Medulla oblongata (tissue), 1 donor: Measurements from ENCODE around the gene SPG11.
A peak's percentile ranks its signal among the peaks of the same experiment; 100 is the strongest.
"Not testable (repeated sequence)": the region's sequence is repeated elsewhere in the genome, so short reads cannot be mapped to it uniquely, and the experiment has no call there.

ENCODE experiments used
- DNase-seq: peaks from one replicate; pipeline ENCODE4 v3.0.0-alpha.2; 2015; ENCODE audit errors: extremely low spot score

The SPG11 gene

GRCh38 chr15:44663410-44664308 lies at the start of gene SPG11:
SPG11 (minus strand) TSS chr15:44663662; CDS start chr15:44663647, 15 bp downstream.
- DNase-seq: peak; percentile 98

- DNase-seq: peak; percentile 92
Observed at GRCh38 chr15:44712346-44713005, 49.0 kb upstream of the SPG11 start.

DNA sequence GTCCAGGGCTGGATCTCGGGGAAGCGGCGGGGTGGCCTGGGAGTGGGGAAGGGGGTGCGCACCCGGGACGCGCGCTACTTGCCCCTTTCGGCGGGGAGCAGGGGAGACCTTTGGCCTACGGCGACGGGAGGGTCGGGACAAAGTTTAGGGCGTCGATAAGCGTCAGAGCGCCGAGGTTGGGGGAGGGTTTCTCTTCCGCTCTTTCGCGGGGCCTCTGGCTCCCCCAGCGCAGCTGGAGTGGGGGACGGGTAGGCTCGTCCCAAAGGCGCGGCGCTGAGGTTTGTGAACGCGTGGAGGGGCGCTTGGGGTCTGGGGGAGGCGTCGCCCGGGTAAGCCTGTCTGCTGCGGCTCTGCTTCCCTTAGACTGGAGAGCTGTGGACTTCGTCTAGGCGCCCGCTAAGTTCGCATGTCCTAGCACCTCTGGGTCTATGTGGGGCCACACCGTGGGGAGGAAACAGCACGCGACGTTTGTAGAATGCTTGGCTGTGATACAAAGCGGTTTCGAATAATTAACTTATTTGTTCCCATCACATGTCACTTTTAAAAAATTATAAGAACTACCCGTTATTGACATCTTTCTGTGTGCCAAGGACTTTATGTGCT lies 48.4 kb upstream of the SPG11 start:
- DNase-seq: peak; percentile 44

DNA sequence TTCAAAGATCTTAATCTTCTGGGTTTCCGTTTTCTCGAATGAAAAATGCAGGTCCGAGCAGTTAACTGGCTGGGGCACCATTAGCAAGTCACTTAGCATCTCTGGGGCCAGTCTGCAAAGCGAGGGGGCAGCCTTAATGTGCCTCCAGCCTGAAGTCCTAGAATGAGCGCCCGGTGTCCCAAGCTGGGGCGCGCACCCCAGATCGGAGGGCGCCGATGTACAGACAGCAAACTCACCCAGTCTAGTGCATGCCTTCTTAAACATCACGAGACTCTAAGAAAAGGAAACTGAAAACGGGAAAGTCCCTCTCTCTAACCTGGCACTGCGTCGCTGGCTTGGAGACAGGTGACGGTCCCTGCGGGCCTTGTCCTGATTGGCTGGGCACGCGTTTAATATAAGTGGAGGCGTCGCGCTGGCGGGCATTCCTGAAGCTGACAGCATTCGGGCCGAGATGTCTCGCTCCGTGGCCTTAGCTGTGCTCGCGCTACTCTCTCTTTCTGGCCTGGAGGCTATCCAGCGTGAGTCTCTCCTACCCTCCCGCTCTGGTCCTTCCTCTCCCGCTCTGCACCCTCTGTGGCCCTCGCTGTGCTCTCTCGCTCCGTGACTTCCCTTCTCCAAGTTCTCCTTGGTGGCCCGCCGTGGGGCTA lies 47.8 kb upstream of the SPG11 start, which contains the start of the genes B2M and PATL2:
TSS of gene B2M (plus strand) at position 422 of the 647 bp plus-strand sequence. CDS start at position 452, 30 bp downstream.
TSS of gene PATL2 (minus strand) at position 228 of the 647 bp plus-strand sequence. CDS start 34,833 bp downstream, outside the sequence.
- DNase-seq: peak; percentile 99

DNA sequence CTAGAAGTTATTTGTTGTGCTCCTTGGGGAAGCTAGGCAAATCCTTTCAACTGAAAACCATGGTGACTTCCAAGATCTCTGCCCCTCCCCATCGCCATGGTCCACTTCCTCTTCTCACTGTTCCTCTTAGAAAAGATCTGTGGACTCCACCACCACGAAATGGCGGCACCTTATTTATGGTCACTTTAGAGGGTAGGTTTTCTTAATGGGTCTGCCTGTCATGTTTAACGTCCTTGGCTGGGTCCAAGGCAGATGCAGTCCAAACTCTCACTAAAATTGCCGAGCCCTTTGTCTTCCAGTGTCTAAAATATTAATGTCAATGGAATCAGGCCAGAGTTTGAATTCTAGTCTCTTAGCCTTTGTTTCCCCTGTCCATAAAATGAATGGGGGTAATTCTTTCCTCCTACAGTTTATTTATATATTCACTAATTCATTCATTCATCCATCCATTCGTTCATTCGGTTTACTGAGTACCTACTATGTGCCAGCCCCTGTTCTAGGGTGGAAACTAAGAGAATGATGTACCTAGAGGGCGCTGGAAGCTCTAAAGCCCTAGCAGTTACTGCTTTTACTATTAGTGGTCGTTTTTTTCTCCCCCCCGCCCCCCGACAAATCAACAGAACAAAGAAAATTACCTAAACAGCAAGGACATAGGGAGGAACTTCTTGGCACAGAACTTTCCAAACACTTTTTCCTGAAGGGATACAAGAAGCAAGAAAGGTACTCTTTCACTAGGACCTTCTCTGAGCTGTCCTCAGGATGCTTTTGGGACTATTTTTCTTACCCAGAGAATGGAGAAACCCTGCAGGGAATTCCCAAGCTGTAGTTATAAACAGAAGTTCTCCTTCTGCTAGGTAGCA lies 47.0 kb upstream of the SPG11 start:
- peak; percentile 73 for DNase-seq

- DNase-seq: no peak
Observed at GRCh38 chr15:44706946-44707636, 43.6 kb upstream of the SPG11 start.

DNA sequence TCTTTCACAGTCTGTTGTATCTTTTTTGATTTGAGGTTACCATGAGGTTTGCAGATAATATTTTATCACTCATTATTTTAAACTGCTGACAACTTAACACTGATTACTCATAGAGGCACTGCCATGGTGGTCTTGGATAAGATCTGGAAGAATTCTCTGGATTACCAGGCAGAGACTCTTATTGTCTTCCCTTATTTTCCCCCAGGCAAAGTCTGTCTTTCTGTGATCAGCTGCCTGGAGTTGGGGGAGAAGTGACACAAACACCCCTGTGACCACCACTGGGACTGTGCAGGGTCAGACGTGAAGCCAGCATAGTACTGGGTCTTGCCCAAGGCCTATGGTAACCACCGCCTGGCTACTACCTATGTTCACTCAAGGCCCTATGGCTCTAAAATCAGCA lies 42.9 kb upstream of the SPG11 start:
- no peak for DNase-seq

DNA sequence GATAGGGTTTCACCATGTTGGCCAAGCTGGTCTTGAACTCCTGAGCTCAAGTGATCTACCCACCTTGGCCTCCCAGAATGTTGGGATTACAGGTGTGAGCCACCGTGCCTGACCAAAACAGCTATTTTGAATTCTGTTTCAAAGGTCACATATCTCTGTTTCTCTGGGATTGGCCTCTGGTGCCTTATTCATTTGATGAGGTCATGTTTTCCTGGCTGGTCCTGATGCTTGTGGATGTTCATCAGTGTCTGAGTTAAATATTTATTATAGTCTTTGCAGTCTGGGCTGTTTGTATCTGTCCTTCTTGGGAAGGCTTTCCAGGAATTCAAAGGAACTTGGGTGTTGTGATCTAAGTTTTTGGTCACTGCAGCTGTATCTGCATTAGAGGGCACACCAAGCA lies 42.5 kb upstream of the SPG11 start:
- no peak for DNase-seq

GRCh38 chr15:44700676-44701075 lies 37.2 kb upstream of the SPG11 start:
- DNase-seq: not testable (repeated sequence)

GRCh38 chr15:44698641-44699040 lies 35.2 kb upstream of the SPG11 start:
- DNase-seq: peak; percentile 35

- DNase-seq: no peak
Observed at GRCh38 chr15:44697014-44697413, 33.6 kb upstream of the SPG11 start.

- DNase-seq: no peak
Observed at GRCh38 chr15:44695294-44695693, 31.8 kb upstream of the SPG11 start.

GRCh38 chr15:44694416-44694815 lies 31.0 kb upstream of the SPG11 start:
- no peak for DNase-seq

DNA sequence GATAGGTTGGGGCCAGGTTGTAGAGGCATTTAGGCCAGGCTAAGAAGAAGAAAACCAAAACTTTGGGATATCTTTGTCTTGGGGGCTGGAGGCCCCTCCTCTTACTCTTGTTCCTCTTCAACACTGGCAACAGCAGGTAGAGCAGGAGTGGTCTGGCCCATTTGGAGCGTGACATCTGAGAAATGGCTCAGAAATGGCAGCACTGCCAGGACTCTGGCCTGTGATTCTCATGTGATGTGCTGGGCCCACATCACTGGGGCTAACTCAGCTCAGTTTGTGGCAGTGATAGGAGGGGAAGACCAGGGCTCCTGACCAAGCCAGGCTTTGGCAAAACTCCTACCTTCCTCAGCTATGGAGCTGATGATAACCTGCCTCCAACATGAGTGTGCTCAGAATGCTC lies 29.2 kb upstream of the SPG11 start:
- no peak for DNase-seq

DNA sequence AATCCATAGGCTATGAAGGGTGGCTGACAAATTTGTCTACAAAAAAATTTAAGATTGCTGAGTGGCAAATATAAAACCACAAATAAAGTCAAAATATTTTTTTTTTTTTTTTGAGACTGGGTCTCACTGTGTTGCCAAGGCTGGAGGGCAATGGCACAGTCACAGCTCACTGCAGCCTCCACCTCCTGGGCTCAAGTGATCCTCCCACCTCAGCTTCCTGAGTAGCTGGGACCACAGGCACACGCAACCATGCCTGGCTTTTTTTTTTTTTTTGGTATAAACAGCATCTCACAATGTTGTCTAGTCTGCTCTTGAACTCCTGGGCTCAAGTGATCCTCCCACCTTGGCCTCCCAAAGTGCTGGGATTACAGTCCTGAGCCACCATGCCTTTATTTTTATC lies 26.8 kb upstream of the SPG11 start:
- DNase-seq: not testable (repeated sequence)

- DNase-seq: not testable (repeated sequence)
Observed at GRCh38 chr15:44689318-44689717, 25.9 kb upstream of the SPG11 start.

DNA sequence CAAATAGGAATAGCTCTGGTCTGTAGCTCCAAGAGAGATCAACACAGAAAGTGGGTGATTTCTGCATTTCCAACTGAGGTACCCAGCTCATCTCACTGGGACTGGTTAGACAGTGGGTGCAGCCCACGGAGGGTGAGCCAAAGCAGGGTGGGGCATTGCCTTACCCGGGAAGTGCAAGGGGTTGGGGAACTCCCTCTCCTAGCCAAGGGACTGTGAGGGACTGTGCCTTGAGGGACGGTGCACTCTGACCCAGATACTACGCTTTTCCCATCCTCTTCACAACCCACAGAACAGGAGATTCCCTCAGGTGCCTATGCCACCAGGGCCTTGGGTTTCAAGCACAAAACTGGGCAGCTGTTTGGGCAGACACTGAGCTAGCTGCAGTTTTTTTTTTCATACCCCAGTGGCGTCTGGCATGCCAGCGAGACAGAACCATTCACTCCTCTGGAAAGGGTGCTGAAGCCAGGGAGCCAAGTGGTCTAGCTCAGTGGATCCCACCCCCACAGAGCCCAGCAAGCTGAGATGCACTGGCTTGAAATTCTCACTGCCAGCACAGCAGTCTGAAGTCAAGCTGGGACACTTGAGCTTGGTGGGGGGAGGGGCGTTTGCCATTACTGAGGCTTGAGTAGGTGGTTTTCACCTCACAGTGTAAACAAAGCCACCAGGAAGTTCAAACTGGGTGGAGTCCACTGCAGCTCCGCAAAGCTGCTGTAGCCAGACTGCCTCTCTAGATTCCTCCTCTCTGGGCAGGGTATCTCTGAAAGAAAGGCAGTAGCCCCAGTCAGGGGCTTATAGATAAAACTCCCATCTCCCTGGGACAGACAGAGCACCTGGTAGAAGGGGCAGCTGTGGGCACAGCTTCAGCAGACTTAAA lies 19.6 kb upstream of the SPG11 start:
- not testable (repeated sequence) for DNase-seq

- no peak for DNase-seq
Observed at GRCh38 chr15:44682211-44682610, 18.7 kb upstream of the SPG11 start.

- no peak for DNase-seq
Observed at GRCh38 chr15:44676676-44677075, 13.2 kb upstream of the SPG11 start.
